Gastrocnemius medialis (tissue), 4 donors: Measurements from ENCODE around the gene PIP5K1C.

Experiments
- CTCF ChIP-seq, 5 experiments: fragments of 450-650 bp in 3 of 5; fragments of 200-600 bp in 2 of 5; sonication (generic) in 2 of 5; IDR thresholded peaks in 4 of 5; conservative IDR thresholded peaks in 1 of 5; 1 replicate in 4 of 5; 2 replicates in 1 of 5; pipeline ENCODE4 v1.5.1; 2016 to 2019; ENCODE audit warnings: antibody characterized with exemption in 5 of 5, mild to moderate bottlenecking in 3 of 5, moderate library complexity in 3 of 5
- POLR2A ChIP-seq, 2 donors: fragments of 450-650 bp; IDR thresholded peaks; one replicate each; pipeline ENCODE4 v1.6.1; 2017; ENCODE audit warnings: antibody characterized with exemption in 2 of 2, mild to moderate bottlenecking in 2 of 2, moderate library complexity in 2 of 2

DNA sequence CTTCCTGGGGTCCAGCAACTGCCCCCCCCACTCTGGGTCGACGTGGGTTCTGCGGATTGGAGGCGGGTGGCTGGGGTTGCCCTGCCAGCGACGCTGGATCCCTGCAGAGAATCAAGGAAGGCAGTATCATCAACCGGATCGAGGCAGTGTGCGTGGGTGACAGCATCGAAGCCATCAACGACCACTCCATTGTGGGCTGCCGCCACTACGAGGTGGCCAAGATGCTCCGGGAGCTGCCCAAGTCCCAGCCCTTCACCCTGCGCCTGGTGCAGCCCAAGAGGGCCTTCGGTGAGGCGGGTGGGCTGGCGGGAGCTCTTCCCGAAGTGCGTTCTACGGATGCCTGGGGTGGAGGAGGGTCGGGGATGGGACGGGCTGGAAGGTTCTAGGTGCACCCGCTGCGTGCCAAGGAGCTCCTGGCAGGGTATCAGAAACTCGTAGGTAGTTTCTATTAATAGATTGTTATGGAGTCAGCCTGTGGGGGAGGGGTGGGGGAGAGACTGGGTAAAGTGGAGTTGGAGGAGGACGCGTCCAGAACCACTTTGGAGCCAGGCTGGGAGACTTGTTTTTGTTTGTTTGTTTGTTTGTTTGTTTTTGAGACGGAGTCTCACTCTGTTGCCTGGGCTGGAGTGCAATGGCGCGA is 113.4 kb downstream of the PIP5K1C start:
- TF ChIP-seq POLR2A (IDR thresholded peaks at IDR 0.05) (no peak), CTCF (IDR thresholded peaks at IDR 0.05 in 4 of 5, conservative IDR thresholded peaks at IDR 0.05 in 1 of 5) (no peak)
